Measurements from ENCODE around the gene USP4. TPM values are rescaled to one million over a fixed set of nuclear protein-coding genes. Genes with fewer than 3 reads are reported as not detected.

Gene USP4
- total and polyA plus RNA-seq, 2 donors (not counting 1 experiment from before 2014, with no cell fraction given) = 60.3 to 116 TPM

GRCh38 chr3:49333091-49333490 lies 6.8 kb downstream of the USP4 start:
- peaks cover 90% of the 10 kb centered on the region for H3K79me2 ChIP-seq (ENCODE audit: control insufficient read depth, insufficient read depth, low read length)
- no peak for DNase-seq

More at GRCh38 chr3:49333091-49333490, 6.8 kb downstream of the USP4 start:
- no CpG with 5 or more reads among the region's 3 CpGs for WGBS (ENCODE audit: insufficient coverage)
- no peak overlapping the region for H3K4me3 Mint-ChIP-seq
- no peak overlapping the region for H3K4me2 ChIP-seq (replicated peaks; ENCODE audit: low read depth, low read length, poor library complexity, severe bottlenecking)
- intact Hi-C loops (cut with micrococcal nuclease) = no loop called here
- TF ChIP-seq CTCF (IDR thresholded peaks at IDR 0.05) (no peak), EZH2 (IDR thresholded peaks at IDR 0.05; ENCODE audit: borderline replicate concordance, insufficient read depth, low read depth, low read length, poor library complexity, severe bottlenecking) (no peak)
- no peaks in the 10 kb centered on the region for H3K9me3 Mint-ChIP-seq (ENCODE audit: insufficient read depth)
- POLR2A ChIA-PET = interaction anchor here (0.6 kb wide), 1 partner anchor 31 kb away, joined by 3 read pairs; no protein-coding TSS in a partner anchor
- H3K27ac ChIP-seq (ENCODE audit: low read length in 2 of 2) = no peak overlapping the region
- no peak for ATAC-seq (ENCODE audit: low read depth)
- H3K9me3 ChIP-seq (ENCODE audit: control extremely low read depth in 1 of 3, control insufficient read depth in 2 of 3, insufficient read depth in 1 of 3, low read length in 2 of 3) = no peaks in the 10 kb centered on the region
- H3K36me3 ChIP-seq (replicated peaks in 1 of 2; ENCODE audit: control extremely low read depth in 1 of 2, control insufficient read depth in 1 of 2, extremely low read depth in 1 of 2, insufficient read depth in 2 of 2, low read length in 1 of 2) = peaks cover 27 to 61% of the 10 kb centered on the region in 2 experiments
- no peak overlapping the region for H2AFZ ChIP-seq (ENCODE audit: insufficient read depth, low read depth, low read length, poor library complexity, severe bottlenecking)
- no peak overlapping the region for H3K27ac Mint-ChIP-seq
- no peak overlapping the region for H3K4me3 ChIP-seq (ENCODE audit: control extremely low read depth in 1 of 5, extremely low read depth in 1 of 5, insufficient read depth in 1 of 5, low read depth in 2 of 5, low read length in 4 of 5)
- peaks cover 12% of the 10 kb centered on the region for H4K20me1 ChIP-seq (ENCODE audit: control insufficient read depth, insufficient read depth, low read length, poor library complexity, severe bottlenecking)
- H3K4me1 ChIP-seq (ENCODE audit: control insufficient read depth in 2 of 2, insufficient read depth in 2 of 2, low read length in 2 of 2) = peaks cover 1 to 3% of the 10 kb centered on the region in 2 donors
- H3K27me3 ChIP-seq (replicated peaks in 1 of 4; ENCODE audit: control extremely low read depth in 1 of 4, control insufficient read depth in 3 of 4, insufficient read depth in 4 of 4, low read length in 3 of 4) = no peaks in the 10 kb centered on the region
- H3K27me3 Mint-ChIP-seq = no peaks in the 10 kb centered on the region
- CTCF ChIA-PET = interaction anchor here (0.7 to 1.2 kb wide), 5 partner anchors 74 to 370 kb away, joined by 3 to 7 read pairs (median 3); no protein-coding TSS in a partner anchor
- H3K4me1 Mint-ChIP-seq = peaks cover 2% of the 10 kb centered on the region
- no peak overlapping the region for H3K9ac ChIP-seq (ENCODE audit: low read length)
